ENCODE results near the gene AFF3. TPM values are rescaled to one million over a fixed set of nuclear protein-coding genes. Genes with fewer than 3 reads are reported as not detected.

The AFF3 gene
- total and polyA plus RNA-seq, 2 donors (not counting 3 experiments of a cell fraction or from before 2014, with no cell fraction given) = 0.06 to 0.07 TPM

DNA sequence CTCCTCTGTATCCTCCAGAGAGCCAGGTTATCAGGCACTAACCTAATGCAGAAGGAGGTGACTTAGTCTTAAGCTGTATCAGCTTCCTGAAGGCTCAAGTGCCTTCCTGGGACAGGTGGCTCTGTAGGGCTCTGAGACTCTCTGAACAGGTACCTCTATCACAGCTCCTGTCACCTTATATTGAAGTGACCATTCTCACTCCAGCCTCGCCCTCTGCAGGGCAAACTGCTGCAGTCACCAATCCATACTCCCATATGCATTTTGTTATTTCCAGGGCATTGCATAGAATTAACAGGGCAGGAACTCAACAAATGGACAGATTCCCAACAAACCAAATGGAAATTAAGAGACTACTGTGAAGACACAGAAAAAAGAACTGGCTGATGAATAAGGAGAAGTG lies 449.6 kb downstream of the AFF3 start:
- intact Hi-C loops (cut with micrococcal nuclease) (no loop called here), dilution Hi-C loops (cut with MboI; ENCODE audit: extremely low pct_ligation_motif_present, low sequenced_read_pairs) (no loop called here)

More for the DNA sequence above, 449.6 kb downstream of the AFF3 start:
- DNase-seq (ENCODE audit: low read depth, low spot score) = no peak
- Histone ChIP-seq H3K79me2 (ENCODE audit: control insufficient read depth, insufficient read depth, low read length) (no peaks in the 10 kb centered on the region), H3K4me2 (ENCODE audit: insufficient read depth, low read length) (no peak overlapping the region), H4K20me1 (replicated peaks; ENCODE audit: control insufficient read depth, extremely low read depth, insufficient read depth, low read length) (no peaks in the 10 kb centered on the region), H3K4me3 (replicated peaks in 1 of 3; ENCODE audit: insufficient read depth in 1 of 3, low read depth in 1 of 3, low read length in 3 of 3) (no peak overlapping the region), H3K27ac (ENCODE audit: insufficient read depth, low read depth, low read length) (no peak overlapping the region), H2AFZ (ENCODE audit: low read depth, low read length) (no peak overlapping the region), H3K27me3 (ENCODE audit: control insufficient read depth in 2 of 2, insufficient read depth in 2 of 2, low read length in 2 of 2) (no peaks in the 10 kb centered on the region), H3K9me3 (replicated peaks; ENCODE audit: control insufficient read depth, insufficient read depth, low read length) (no peaks in the 10 kb centered on the region), H3K9me1 (replicated peaks; ENCODE audit: control insufficient read depth, extremely low read depth, insufficient read depth, low read length) (no peaks in the 10 kb centered on the region), H3K4me1 (ENCODE audit: control insufficient read depth, extremely low read depth, insufficient read depth, low read length) (no peaks in the 10 kb centered on the region), H3K36me3 (ENCODE audit: control insufficient read depth in 2 of 2, extremely low read depth in 1 of 2, insufficient read depth in 2 of 2, low read length in 2 of 2) (no peaks in the 10 kb centered on the region), H3K9ac (replicated peaks; ENCODE audit: extremely low read depth, insufficient read depth, low read length) (no peak overlapping the region)
- ChIA-PET CTCF (interaction anchor here (0.6 to 1.8 kb wide), 2 partner anchors 11 to 108 kb away, joined by 3 to 7 read pairs; no protein-coding TSS in a partner anchor), POLR2A (no interaction called here)
- TF ChIP-seq EZH2 (IDR thresholded peaks at IDR 0.05; ENCODE audit: borderline replicate concordance, low read depth, low read length, severe bottlenecking) (no peak), POLR2A (IDR thresholded peaks at IDR 0.05; ENCODE audit: low read depth, low read length) (no peak), POLR2AphosphoS5 (IDR thresholded peaks at IDR 0.05; ENCODE audit: insufficient read depth, low read depth, low read length) (no peak), MYC (IDR thresholded peaks at IDR 0.05; ENCODE audit: low read depth, low read length) (no peak), FOS (IDR thresholded peaks at IDR 0.05; ENCODE audit: borderline replicate concordance, insufficient read depth, low read length) (no peak), JUN (IDR thresholded peaks at IDR 0.05; ENCODE audit: borderline replicate concordance, insufficient read depth, insufficient read length, low read depth) (no peak), GATA2 (IDR thresholded peaks at IDR 0.05; ENCODE audit: insufficient read depth, insufficient read length, low read depth, low read length) (no peak)
- TF ChIP-seq, protein P1, sequence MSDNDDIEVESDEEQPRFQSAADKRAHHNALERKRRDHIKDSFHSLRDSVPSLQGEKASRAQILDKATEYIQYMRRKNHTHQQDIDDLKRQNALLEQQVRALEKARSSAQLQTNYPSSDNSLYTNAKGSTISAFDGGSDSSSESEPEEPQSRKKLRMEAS (IDR thresholded peaks at IDR 0.05; ENCODE audit: insufficient read depth, insufficient read length) = no peak
- TF ChIP-seq, protein P2, sequence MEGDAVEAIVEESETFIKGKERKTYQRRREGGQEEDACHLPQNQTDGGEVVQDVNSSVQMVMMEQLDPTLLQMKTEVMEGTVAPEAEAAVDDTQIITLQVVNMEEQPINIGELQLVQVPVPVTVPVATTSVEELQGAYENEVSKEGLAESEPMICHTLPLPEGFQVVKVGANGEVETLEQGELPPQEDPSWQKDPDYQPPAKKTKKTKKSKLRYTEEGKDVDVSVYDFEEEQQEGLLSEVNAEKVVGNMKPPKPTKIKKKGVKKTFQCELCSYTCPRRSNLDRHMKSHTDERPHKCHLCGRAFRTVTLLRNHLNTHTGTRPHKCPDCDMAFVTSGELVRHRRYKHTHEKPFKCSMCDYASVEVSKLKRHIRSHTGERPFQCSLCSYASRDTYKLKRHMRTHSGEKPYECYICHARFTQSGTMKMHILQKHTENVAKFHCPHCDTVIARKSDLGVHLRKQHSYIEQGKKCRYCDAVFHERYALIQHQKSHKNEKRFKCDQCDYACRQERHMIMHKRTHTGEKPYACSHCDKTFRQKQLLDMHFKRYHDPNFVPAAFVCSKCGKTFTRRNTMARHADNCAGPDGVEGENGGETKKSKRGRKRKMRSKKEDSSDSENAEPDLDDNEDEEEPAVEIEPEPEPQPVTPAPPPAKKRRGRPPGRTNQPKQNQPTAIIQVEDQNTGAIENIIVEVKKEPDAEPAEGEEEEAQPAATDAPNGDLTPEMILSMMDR (IDR thresholded peaks at IDR 0.05; ENCODE audit: extremely low read depth in 1 of 2, insufficient read depth in 1 of 2, low read depth in 1 of 2, low read length in 2 of 2) = no peak
- FAIRE-seq = no peak
- no TSS peak for BruUV-seq (replicated peaks)
